ENCODE measurements around the gene FBXW8. TPM values are rescaled to one million over a fixed set of nuclear protein-coding genes. Genes with fewer than 3 reads are reported as not detected.

The FBXW8 gene
- total RNA-seq, 2 donors from 2014 or later = 7.9 to 9.0 TPM

DNA sequence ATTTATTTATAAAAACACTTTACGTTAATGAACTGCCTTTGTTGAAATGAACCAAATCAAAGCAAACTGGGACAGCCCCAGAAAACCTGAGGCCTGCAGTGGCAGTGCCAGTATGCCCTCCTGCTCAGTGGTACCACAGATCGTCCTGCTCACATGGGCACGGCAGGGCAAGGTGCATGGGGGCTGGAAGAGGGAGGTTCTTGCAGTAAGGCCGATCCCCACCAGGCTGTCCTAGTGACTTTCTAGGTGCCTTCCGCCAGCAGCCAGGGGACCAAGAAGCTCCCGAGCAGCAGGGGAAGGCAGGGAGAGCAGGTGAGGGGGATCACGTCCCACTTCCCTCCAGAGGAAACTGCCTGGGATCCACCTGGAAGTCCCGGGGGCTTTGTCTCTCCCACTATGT lies 124.5 kb downstream of the FBXW8 start:
- Histone ChIP-seq H3K36me3 (no peaks in the 10 kb centered on the region), H3K27ac (no peak overlapping the region), H3K4me1 (peaks cover 0 to 28% of the 10 kb centered on the region in 2 donors), H3K4me3 (no peak overlapping the region), H3K27me3 (no peaks in the 10 kb centered on the region), H3K9me3 (no peaks in the 10 kb centered on the region)
- DNase-seq (ENCODE audit: low spot score) = no peak
- TF ChIP-seq, protein P1, sequence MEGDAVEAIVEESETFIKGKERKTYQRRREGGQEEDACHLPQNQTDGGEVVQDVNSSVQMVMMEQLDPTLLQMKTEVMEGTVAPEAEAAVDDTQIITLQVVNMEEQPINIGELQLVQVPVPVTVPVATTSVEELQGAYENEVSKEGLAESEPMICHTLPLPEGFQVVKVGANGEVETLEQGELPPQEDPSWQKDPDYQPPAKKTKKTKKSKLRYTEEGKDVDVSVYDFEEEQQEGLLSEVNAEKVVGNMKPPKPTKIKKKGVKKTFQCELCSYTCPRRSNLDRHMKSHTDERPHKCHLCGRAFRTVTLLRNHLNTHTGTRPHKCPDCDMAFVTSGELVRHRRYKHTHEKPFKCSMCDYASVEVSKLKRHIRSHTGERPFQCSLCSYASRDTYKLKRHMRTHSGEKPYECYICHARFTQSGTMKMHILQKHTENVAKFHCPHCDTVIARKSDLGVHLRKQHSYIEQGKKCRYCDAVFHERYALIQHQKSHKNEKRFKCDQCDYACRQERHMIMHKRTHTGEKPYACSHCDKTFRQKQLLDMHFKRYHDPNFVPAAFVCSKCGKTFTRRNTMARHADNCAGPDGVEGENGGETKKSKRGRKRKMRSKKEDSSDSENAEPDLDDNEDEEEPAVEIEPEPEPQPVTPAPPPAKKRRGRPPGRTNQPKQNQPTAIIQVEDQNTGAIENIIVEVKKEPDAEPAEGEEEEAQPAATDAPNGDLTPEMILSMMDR (IDR thresholded peaks at IDR 0.05) = no peak

DNA sequence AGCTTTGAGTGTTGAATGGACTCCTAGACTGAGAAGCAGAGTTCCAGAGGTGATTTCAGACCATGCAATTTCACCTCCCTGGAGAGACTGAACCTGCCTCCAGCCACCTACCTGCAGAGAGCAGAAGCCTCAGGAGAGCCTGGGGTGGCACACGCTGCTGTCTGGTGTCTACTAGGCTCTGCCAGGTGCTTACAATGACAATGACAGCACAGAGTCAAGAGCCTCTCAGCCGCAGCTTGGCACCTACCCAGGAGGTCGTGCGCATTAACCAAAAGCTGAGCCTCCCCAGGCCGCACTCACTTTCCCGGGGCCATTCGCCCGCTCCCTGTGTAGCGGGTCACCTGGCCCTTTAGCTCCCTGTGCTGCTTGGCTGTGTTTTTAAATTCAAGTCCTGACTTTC lies 125.3 kb downstream of the FBXW8 start:
- DNase-seq (ENCODE audit: low spot score) = no peak
- Histone ChIP-seq H3K9me3 (no peaks in the 10 kb centered on the region), H3K36me3 (no peaks in the 10 kb centered on the region), H3K27me3 (no peaks in the 10 kb centered on the region), H3K27ac (no peak overlapping the region), H3K4me3 (no peak overlapping the region), H3K4me1 (peaks cover 0 to 21% of the 10 kb centered on the region in 2 donors)
- TF ChIP-seq, protein P1 (IDR thresholded peaks at IDR 0.05) = no peak

DNA sequence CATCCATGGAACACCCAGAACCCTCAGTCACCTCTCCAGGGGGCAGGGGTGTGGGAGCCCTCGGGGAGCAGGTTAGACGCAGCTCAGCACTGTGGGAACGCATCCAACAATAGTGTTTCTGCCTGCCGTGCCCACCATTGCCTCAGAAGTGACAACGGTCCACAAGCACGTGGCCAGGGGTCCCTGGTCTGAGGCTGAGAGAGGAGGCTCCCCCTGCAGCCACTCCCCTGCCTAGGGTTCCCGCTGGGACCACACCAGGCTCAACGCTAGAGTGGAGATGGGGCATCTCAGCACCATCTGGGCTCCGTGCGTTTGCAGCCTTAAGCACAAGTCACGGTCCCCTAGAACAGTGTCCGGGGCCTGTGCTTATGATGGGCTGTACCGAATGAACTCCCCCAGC lies 125.8 kb downstream of the FBXW8 start:
- Histone ChIP-seq H3K27me3 (no peaks in the 10 kb centered on the region), H3K9me3 (no peaks in the 10 kb centered on the region), H3K27ac (no peak overlapping the region), H3K4me1 (peaks cover 0 to 21% of the 10 kb centered on the region in 2 donors), H3K36me3 (no peaks in the 10 kb centered on the region), H3K4me3 (no peak overlapping the region)
- TF ChIP-seq, protein P1 (IDR thresholded peaks at IDR 0.05) = no peak
- no peak for DNase-seq (ENCODE audit: low spot score)

DNA sequence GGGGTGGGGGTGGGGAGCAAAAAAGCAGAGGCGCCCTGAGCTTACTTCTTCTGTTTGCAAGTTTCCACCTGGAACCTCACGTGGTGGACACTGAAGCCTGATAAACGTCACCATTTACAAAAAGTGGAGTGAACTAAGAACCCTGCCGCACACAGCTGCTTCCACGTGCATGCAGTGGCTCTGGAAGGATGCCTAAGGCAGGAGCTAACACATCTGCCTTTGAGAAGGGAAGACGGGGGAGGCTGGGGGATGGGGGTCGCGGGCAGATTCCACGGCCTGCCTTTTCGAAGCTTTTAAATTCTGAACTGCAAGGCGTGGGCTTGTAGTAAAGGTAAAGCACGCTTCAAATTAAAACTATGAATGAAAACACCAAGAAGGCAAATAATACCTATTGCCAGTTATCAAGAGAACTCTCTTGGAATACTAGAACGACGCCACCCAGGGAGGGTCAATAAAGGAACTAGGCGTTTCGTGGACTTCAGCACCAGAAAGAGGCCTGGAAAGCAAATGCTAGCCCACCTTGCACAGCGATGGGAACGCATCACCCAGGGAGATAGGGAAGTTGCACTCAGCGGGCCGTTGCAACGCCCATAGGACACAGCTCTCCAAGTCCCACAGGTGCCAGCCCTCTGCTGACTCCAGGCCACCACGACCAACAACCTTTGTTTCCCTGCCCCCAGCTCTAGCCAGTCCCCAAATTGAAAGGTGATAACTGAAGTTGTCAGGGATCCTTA lies 126.7 kb downstream of the FBXW8 start:
- Histone ChIP-seq H3K9me3 (no peaks in the 10 kb centered on the region), H3K4me1 (peaks cover 0 to 22% of the 10 kb centered on the region in 2 donors), H3K27me3 (no peaks in the 10 kb centered on the region), H3K4me3 (no peak overlapping the region), H3K36me3 (no peaks in the 10 kb centered on the region), H3K27ac (no peak overlapping the region)
- no peak for DNase-seq (ENCODE audit: low spot score)
- TF ChIP-seq, protein P1 (IDR thresholded peaks at IDR 0.05) = no peak

DNA sequence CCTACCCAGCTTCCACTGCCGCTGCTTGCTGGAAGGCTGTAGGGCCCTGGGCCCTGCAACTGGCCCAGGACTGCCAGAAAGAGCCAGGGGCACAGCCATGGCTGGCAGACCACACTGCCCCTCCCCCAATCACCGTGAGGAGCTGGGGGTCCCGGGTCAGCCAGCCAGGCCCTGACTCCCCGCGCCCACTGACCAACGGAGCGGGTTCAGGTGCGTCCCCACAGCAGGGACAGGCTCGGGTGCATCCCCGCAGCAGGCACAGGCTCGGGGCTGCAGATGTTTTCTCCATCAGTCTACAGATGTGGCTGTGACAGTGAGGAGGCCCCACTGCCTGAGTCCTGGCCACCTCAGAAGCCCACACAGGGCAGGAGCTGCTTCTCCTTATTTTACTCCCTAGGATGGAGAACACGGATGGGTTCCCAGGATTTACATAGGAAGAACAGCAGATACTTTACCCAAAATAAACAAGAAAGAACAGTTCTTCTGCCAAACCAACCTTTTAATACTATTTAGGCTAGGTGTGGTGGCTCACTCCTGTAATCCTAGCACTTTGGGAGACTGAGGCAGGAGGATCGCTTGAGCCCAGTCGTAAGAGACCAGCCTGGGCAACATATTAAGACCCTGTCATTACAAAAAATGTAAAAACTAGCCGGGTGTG lies 127.4 kb downstream of the FBXW8 start:
- no peak for DNase-seq (ENCODE audit: low spot score)
- Histone ChIP-seq H3K4me3 (no peak overlapping the region), H3K36me3 (no peaks in the 10 kb centered on the region), H3K4me1 (peaks cover 0 to 22% of the 10 kb centered on the region in 2 donors), H3K9me3 (no peaks in the 10 kb centered on the region), H3K27me3 (no peaks in the 10 kb centered on the region), H3K27ac (no peak overlapping the region)
- TF ChIP-seq, protein P1 (IDR thresholded peaks at IDR 0.05) = no peak

Data from right atrium auricular region (tissue), 2 donors.